NCI-H1436 (cell line): ENCODE measurements around the gene NXN.
"Not testable (repeated sequence)": the region's sequence is repeated elsewhere in the genome, so short reads cannot be mapped to it uniquely, and the experiment has no call there.

Experiments used
- DNase-seq: peaks from one replicate; lab custom pipeline; 2025; lab: John Stamatoyannopoulos, UW

The NXN gene

GRCh38 chr17:887551-888209 is 91.9 kb downstream of the NXN start:
- DNase-seq: no peak

DNA sequence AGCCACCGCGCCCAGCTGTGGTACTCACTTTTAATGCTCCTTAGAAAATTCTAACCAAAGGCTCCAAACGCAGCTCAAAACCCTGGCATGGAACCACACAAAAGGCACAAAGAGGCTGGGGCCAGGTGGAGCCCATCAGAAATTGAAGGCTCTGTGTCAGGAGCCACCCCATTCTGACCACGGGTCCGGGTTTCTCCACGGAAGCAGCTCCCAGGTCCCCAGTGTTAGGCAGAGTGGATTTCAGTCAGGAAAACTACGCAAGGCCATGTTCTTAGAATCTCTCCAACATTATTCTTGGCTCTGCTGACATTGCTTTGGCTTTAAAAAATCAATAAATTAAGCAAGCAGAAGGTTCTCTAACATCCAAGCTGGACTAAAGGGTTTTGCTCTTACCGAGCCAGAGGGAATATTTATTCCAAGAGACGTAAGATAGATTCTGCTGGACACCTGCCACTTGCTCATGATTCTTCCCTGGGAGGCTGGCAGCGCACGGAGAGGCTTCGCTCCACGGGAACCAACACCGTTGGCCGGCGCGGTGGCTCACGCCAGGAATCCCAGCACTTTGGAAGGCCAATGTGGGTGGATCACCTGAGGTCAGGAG is 93.5 kb downstream of the NXN start:
- no peak for DNase-seq

DNA sequence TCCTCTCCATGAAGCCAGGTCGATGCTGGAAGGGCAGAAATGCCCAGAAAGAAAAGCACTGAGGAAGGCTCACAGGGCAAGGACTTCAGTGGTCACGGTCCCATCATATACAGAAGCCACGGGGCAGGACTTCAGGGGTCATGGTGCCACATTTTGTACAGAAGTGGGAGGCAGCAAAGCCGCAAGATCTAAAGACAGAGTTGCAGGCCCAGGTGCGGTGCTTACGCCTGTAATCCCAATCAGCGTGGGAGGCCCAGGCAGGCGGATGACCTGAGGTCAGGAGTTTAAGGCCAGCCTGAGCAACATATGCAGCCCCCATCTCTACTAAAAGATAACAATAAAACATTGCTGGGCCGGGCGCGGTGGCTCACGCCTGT is 96.0 kb downstream of the NXN start:
- DNase-seq: no peak

GRCh38 chr17:882827-883585 is 96.6 kb downstream of the NXN start:
- no peak for DNase-seq

- peak; percentile 18 for DNase-seq
Observed at GRCh38 chr17:881778-882177, 97.8 kb downstream of the NXN start.

- no peak for DNase-seq
Observed at GRCh38 chr17:880443-881269, 98.9 kb downstream of the NXN start.

DNA sequence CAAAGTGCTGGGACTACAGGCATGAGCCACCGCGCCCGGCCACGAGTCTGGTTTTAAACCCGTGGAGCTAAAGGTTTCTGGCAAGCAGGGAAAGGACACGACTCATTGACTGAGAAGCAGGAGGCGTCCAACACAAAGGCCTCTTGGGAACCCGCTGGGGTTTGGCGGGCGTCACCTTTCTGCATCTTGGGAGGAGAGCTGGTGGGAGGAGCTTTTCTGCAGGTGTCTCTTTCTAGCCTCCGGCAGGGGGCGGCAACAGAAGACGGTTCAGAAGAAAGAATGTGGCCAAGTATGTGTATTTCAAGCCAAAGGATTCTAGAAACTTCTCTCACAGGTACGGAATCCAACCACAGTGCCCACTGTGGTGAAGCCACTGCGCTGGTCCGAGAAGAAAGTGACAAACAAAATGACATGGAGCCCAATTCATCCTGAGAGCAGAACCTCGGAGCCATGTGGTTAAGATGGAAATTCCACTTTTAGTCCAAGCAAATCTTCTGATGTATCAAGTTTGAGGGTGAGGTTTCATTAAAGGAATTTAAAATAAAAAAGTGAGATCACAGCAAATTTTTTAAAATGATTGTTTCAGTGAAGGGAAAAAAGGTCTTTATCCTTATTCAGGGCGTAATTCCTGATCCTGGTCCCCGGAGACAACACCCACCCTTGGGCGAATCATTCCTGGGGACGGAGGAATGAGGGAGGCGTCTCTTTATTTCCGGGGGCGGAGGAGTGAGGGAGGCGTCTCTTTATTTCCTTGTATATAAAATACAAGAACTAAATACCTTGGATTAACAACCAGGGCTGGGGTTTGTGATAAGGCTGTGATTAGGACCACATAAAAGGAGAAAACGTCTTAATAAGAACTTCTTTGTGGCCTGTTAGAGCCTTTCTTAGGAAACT is 99.8 kb downstream of the NXN start:
- peak; percentile 58 for DNase-seq

GRCh38 chr17:877630-878029 is 101.9 kb downstream of the NXN start:
- no peak for DNase-seq

- DNase-seq: no peak
Observed at GRCh38 chr17:876272-876671, 103.3 kb downstream of the NXN start.

DNA sequence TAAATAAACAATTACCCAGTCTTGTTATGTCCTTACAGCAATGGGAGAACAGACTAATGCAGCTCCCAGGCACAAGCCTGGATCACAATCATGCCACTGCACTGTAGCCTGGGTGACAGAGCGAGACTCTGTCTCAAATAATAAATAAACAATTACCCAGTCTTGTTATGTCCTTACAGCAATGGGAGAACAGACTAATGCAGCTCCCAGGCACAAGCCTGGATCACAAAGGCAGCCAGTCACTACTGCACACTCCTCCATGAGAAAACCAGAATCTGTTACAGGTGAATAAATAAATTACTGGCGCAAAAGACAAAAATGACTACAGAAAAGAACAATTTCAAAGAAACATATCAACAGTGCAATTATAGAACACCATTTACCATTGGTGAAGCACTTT is 105.0 kb downstream of the NXN start:
- DNase-seq: not testable (repeated sequence)

DNA sequence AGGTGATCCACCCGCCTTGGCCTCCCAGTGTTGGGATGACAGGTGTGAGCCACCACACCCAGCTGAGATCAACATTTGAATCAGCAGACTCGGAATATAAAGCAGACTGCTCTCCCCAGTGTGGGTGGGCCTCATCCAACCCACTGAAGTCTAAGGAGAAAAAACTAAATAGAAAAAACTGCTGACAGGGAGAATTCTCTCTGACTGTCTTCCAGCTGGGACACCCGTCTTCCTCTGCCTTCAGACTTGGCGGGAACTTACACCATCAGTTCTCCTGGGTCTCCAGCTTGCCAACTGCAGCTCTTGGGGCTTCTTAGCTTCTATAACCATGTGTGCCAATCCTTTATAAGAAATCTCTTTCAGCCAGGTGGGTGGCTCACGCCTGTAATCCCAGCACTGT is 106.7 kb downstream of the NXN start:
- no peak for DNase-seq

GRCh38 chr17:871751-872519 is 107.6 kb downstream of the NXN start:
- DNase-seq: no peak

DNA sequence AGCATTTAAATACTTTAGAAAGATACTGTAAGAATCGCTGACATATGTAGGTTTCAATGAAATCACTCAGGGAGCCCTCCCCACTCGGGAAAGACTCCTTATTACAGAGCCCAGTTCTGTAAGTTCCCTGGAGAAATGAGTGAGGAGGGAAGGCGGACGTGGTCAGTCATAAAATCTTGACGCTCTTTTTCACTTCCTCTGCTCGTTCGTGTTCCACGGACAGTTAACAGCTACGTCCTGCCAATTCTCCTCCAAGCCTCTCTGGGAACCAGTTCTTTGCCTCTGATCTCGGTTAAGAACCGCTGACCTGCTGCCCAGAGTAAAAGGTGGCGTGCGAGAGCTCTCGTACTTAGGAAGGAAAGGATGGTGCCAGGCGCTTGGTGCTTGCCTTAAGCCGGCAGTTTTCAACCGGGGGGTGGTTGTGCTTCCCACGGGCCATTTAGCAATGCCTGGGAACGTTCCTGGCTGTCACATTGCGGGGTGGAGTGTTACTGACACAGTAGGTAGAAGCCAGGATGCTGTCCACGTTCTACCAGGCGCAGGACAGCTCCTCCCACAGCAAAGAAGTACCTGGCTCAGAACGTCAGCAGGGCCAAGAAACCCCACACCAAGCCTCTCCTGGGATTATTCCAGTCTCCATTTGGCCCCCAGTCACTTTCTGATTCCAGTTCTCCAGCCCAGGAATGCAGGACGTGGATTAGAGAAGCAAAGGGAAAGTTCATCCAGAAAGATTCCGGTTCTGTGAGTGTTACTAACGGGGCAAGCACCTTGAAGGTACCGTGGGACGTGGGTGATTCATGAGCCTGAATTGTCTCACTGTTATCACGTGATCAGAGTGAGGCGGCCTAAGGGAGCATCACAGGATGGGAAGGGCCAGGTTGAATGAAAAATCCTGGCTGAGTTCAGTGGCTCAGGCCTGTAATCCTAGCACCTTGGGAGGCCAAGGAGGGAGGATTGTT is 109.7 kb downstream of the NXN start:
- DNase-seq: no peak

GRCh38 chr17:869086-869485 is 110.5 kb downstream of the NXN start:
- DNase-seq: no peak

- no peak for DNase-seq
Observed at GRCh38 chr17:867896-868489, 111.6 kb downstream of the NXN start.

DNA sequence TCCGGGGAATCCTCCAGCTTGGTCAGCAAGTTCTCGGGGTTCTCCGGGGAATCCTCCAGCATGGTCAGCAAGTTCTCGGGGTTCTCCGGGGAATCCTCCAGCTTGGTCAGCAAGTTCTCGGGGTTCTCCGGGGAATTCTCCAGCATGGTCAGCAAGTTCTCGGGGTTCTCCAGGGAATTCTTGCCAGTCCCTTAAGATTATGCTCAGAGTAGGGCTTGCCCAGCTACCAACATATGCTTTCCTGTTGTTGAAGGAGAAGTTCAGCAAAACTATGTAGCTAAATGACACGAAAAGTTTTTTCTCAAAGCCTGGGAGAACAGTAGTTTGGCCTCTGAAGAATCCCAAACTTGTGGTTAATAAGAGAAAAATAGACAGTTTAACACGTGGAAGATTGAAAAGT is 112.3 kb downstream of the NXN start:
- not testable (repeated sequence) for DNase-seq

- DNase-seq: no peak
Observed at GRCh38 chr17:866568-867103, 112.9 kb downstream of the NXN start.

- DNase-seq: no peak
Observed at GRCh38 chr17:864315-864714, 115.3 kb downstream of the NXN start.

- DNase-seq: no peak
Observed at GRCh38 chr17:863880-864279, 115.7 kb downstream of the NXN start.
